NCI-H2227 (cell line): Measurements from ENCODE around the gene INPP5D.
"Not testable (repeated sequence)": the region's sequence is repeated elsewhere in the genome, so short reads cannot be mapped to it uniquely, and the experiment has no call there.

Experiments used
- DNase-seq: peaks from one replicate; lab custom pipeline; 2025; ENCODE audit not compliant: unreplicated experiment; lab: John Stamatoyannopoulos, UW

The INPP5D gene

DNA sequence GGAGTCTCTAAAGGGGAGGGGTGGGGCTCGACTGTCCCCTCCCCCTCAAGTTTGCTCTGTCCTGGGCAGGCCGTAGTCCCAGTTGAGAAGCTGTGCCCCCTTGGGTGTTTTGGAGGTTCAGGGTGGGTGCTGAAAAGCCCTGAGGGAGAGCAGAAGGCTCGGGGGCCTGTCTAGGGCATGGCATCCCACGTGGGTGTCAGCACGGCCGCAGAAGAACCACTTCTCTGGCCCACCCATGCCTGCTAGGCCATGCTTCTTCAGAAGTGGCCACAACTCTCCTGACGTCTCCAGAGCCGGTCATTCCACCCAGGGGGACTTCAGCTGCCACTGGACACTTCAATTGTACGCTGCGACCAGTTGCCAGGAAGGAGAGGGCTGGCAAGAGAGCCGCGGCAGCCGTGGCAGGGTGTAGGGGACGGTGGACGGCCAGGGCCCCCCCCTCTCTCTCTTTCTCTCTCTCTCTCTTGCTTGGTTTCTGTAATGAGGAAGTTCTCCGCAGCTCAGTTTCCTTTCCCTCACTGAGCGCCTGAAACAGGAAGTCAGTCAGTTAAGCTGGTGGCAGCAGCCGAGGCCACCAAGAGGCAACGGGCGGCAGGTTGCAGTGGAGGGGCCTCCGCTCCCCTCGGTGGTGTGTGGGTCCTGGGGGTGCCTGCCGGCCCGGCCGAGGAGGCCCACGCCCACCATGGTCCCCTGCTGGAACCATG is at the start of gene INPP5D:
INPP5D (plus strand) TSS at position 546 of the 704 bp plus-strand sequence; CDS start at position 683, 137 bp downstream.
- DNase-seq, result no peak

- DNase-seq, result no peak
Measured at GRCh38 chr2:233010569-233011267, 49.4 kb upstream of the INPP5D start.

- no peak for DNase-seq
Measured at GRCh38 chr2:233011268-233011650, 48.9 kb upstream of the INPP5D start.

DNA sequence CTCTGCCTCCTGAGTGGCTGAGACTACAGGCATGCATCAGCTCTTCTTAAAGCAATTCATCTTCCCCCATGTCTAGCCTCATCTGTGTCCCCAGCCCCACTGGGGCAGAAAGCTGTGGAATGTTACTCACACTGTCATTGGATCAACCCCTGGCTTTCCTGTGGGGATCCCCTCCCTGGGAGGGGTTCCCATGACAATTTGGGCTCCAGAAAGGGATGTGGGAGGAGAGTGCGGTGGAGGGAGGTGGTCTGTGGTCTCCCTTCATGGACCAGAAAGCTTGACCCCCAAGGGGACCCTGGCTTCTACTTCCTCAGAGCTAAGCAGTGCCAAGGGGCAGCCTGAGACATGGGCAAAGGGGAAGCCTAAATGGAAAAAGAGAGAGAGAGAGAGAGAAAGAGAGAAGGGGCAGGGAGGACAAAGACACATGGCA is 48.4 kb upstream of the INPP5D start:
- no peak for DNase-seq

- no peak for DNase-seq
Measured at GRCh38 chr2:233012301-233012971, 47.7 kb upstream of the INPP5D start.

GRCh38 chr2:233013027-233013461 is 47.1 kb upstream of the INPP5D start, which contains the start of gene NGEF:
NGEF (minus strand) TSS chr2:233013256; CDS start chr2:232974890, 38,366 bp downstream.
- no peak for DNase-seq

- DNase-seq, result no peak
Measured at GRCh38 chr2:233013650-233014049, 46.5 kb upstream of the INPP5D start.

GRCh38 chr2:233015019-233015645 is 45.0 kb upstream of the INPP5D start:
- no peak for DNase-seq

- no peak for DNase-seq
Measured at GRCh38 chr2:233017947-233018346, 42.2 kb upstream of the INPP5D start.

- not testable (repeated sequence) for DNase-seq
Measured at GRCh38 chr2:233019610-233020009, 40.5 kb upstream of the INPP5D start.

DNA sequence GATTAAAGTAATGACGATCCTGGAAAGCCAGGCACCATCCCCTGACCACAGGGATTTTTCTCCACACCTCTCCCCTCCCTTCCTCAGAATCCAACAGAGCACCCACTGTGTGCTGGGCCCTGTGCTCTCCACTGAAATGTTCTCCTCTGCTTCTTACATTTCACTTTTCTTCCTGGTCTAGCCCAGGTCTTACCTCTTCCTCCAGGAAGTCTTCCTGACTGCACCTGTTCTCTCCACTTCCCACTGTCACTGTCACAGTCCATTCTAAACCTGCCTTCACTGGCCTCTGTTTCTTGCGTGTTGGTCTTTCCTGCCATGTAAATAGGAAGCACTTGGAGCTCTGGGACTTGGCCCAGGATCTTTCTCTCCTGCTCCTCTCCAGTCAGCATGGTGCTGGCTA is 39.7 kb upstream of the INPP5D start:
- no peak for DNase-seq

GRCh38 chr2:233021771-233022170 is 38.4 kb upstream of the INPP5D start:
- no peak for DNase-seq

DNA sequence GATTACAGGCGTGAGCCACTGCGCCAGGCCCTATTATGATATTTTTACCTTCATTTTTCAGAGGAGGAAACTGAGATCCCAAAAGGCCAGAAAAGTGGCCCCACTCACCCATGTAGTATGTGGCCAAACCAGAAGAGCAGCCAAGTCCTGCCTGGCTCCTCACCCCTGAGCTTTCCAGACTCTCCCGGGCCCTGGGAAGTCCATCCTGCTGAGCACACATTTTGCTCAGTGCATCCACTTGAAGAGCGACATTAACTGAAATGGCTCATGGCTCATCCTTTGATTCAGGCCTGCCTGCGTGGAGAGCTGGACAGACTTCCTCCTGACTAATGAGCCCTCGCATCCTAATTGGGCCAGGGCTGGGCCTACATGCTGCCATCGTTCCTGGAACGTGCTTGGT is 37.6 kb upstream of the INPP5D start:
- no peak for DNase-seq

DNA sequence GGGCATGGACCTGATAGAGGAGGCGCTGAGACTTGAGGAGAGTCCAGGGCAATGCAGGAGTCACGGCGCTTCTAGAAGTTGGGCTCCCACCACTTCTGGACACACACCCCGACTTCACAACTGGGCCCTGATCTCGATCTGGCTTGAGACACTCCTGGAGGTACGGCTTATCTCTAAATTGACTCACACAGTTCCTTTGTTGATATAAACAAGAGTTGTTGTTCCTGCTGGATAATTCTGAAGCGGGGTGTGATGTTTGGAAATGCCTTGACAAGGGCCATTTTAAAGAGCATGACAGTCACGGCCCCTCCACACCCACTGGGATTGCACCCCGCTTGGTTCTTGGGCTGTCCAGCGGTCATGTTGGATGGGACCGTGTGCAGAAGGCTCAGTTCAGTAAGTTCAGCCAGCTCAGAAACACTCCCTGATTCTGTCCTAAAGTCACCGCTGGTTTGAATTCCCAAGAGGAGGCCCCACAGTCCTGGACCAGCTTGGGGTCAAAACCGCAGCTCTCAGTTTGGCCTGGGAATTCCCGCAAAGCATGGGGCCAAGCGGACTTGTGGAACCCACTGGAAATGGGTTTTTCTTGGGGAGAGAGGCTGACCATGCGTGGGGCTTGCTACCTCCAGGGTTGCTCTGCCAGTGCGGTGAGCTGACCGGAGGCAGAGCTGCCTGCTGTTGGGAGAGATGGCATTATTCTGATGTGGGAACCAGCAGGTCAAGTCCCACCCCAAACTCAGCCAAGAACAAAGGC is 37.0 kb upstream of the INPP5D start:
- DNase-seq, result no peak

- no peak for DNase-seq
Measured at GRCh38 chr2:233023761-233024410, 36.3 kb upstream of the INPP5D start.

DNA sequence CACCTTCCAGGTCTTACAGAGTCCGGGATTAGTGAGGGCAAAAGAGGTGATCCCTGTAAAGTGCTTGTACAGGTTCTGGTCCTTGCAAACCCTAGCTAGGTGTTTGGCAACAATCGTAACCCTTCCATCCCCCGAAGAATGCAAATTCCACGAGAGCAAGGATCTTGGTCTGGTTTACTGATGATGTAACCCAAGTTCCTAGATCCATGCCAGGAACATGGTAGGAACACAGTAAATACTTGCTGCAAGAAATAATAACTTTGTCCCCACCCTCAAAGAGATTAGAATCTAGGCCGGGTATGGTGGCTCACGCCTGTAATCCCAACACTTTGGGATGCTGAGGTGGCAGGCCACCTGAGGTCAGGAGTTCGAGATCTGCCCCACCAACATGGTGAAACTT is 34.4 kb upstream of the INPP5D start:
- no peak for DNase-seq

- no peak for DNase-seq
Measured at GRCh38 chr2:233026198-233026813, 33.8 kb upstream of the INPP5D start.

DNA sequence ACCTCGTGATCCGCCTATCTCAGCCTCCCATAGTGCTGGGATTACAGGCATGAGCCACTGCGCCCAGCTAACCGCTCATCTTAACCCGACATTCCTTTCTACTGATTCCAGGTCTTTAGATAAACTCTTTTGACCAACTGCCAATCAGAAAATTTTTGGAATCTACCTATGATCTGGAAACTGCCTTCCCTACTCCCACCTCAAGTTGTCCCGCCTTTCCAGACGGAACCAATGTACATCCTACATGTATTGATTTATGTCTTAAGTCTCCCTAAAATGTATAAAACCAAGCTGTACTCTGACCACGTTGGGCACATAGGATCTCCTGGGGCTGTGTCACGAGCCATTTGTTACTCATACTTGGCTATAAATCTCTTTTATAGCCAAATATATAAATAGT is 30.8 kb upstream of the INPP5D start:
- no peak for DNase-seq

- no peak for DNase-seq
Measured at GRCh38 chr2:233031556-233032500, 28.3 kb upstream of the INPP5D start.
